GM12878 (cell line): ENCODE data around the gene LEUTX. TPM values are rescaled to one million over a fixed set of nuclear protein-coding genes. Genes with fewer than 3 reads are reported as not detected.
"Not testable (repeated sequence)": the region's sequence is repeated elsewhere in the genome, so short reads cannot be mapped to it uniquely, and the experiment has no call there.

Experiments
- ATAC-seq: fragments of 200-7000 bp; cut with Tn5 transposase; 3 replicates; pipeline ENCODE4 v1.9.1; 2020; ENCODE audit warnings: mild to moderate bottlenecking, moderate library complexity
- BruUV-seq: library from RNA; stranded (reverse); fragments of 400-500 nt; replicated peaks from 2 replicates; lab custom pipeline; 2021; lab: Mats Ljungman, UMichigan
- CTCF ChIA-PET: fragments of 300-600 bp; sonication (Branson Sonifier 250); formaldehyde crosslinking; extraction: SDS; loops from one replicate; lab custom pipeline; 2021; ENCODE audit warnings: inconsistent platforms; lab: Yijun Ruan, JAX
- POLR2A ChIA-PET: fragments of 350-600 bp; formaldehyde crosslinking; extraction: SDS; loops from one replicate; lab custom pipeline; 2021; ENCODE audit warnings: inconsistent platforms; lab: Charles Lee
- RAD21 ChIA-PET: fragments of 300-600 bp; sonication (Branson Sonifier 250); formaldehyde crosslinking; loops from one replicate; lab custom pipeline; 2023; ENCODE audit warnings: antibody characterized with exemption; ENCODE audit not compliant: unreplicated experiment; lab: Charles Lee
- SMC1A ChIA-PET: fragments of 300-600 bp; sonication (Branson Sonifier 250); formaldehyde crosslinking; loops from one replicate; lab custom pipeline; 2023; ENCODE audit not compliant: unreplicated experiment, uncharacterized antibody; lab: Charles Lee
- DNase-seq: peaks from one replicate; pipeline ENCODE4 v3.0.0-alpha.2; 2011; ENCODE audit warnings: low read depth, low spot score
- FAIRE-seq: peaks from 3 replicates; lab custom pipeline; 2011; peaks lifted over from hg19 to GRCh38; lab: Jason Lieb, UNC
- H2AFZ ChIP-seq: 2 replicates; pipeline ENCODE4 v1.6.0; 2011; ENCODE audit warnings: low read depth, low read length, control low read depth; ENCODE audit not compliant: control insufficient read depth
- H3K27ac ChIP-seq: 2 replicates; pipeline ENCODE4 v1.5.1; 2011; ENCODE audit warnings: control low read depth; ENCODE audit not compliant: control insufficient read depth, insufficient read depth
- H3K27me3 ChIP-seq, 2 experiments: replicated peaks in 1 of 2; 2 replicates each; pipeline versions ENCODE4 v1.6.0 to v1.6.1; 2011; ENCODE audit warnings: low read length in 1 of 2; ENCODE audit not compliant: control insufficient read depth in 2 of 2, insufficient read depth in 2 of 2
- H3K36me3 ChIP-seq, 2 experiments: 2 replicates each; pipeline ENCODE4 v1.5.1; 2011; ENCODE audit warnings: low read length in 1 of 2; ENCODE audit not compliant: control insufficient read depth in 2 of 2, insufficient read depth in 2 of 2
- H3K4me1 ChIP-seq: 2 replicates; pipeline ENCODE4 v1.6.1; 2011; ENCODE audit warnings: mild to moderate bottlenecking, low read length, moderate library complexity, mixed read lengths; ENCODE audit not compliant: control insufficient read depth, insufficient read depth
- H3K4me2 ChIP-seq: 2 replicates; pipeline ENCODE4 v1.6.0; 2011; ENCODE audit warnings: control low read depth; ENCODE audit not compliant: control insufficient read depth, insufficient read depth
- H3K4me3 ChIP-seq: fragments of 200-600 bp; sonication (generic); 2 replicates; pipeline ENCODE4 v1.5.1; 2016
- H3K79me2 ChIP-seq: 2 replicates; pipeline ENCODE4 v1.6.0; 2011; ENCODE audit warnings: low read length; ENCODE audit not compliant: control insufficient read depth, insufficient read depth
- H3K9ac ChIP-seq: 2 replicates; pipeline ENCODE4 v1.8.0; 2011; ENCODE audit warnings: low read length, control low read depth, mixed read lengths; ENCODE audit not compliant: control insufficient read depth, insufficient read depth
- H3K9me3 ChIP-seq: replicated peaks from 3 replicates; pipeline ENCODE4 v1.5.1; 2011; ENCODE audit warnings: mild to moderate bottlenecking, low read length; ENCODE audit not compliant: control insufficient read depth, insufficient read depth
- H4K20me1 ChIP-seq: 2 replicates; pipeline ENCODE4 v1.6.0; 2011; ENCODE audit not compliant: control insufficient read depth, insufficient read depth
- ATF3 ChIP-seq: IDR thresholded peaks from 2 replicates; pipeline ENCODE4 v1.6.1; 2011; ENCODE audit warnings: low read depth, mild to moderate bottlenecking, low read length, moderate library complexity, borderline replicate concordance; ENCODE audit errors: extremely low read depth
- CREM ChIP-seq: IDR thresholded peaks from 2 replicates; pipeline ENCODE4 v1.6.1; 2014; ENCODE audit warnings: antibody characterized with exemption, low read depth
- E2F4 ChIP-seq: IDR thresholded peaks from 2 replicates; pipeline ENCODE4 v1.6.1; 2012; ENCODE audit warnings: low read depth, low read length, improper control_type of control experiment
- HCFC1 ChIP-seq: fragments of 150-350 bp; IDR thresholded peaks from 2 replicates; pipeline ENCODE4 v1.6.1; 2014; ENCODE audit warnings: low read length
- MTA3 ChIP-seq: IDR thresholded peaks from 2 replicates; pipeline ENCODE4 v1.6.1; 2012; ENCODE audit warnings: low read length, inconsistent platforms, borderline replicate concordance
- RBBP5 ChIP-seq: fragments of 200-600 bp; sonication (generic); conservative IDR thresholded peaks from 2 replicates; pipeline ENCODE4 v1.6.1; 2016
- USF1 ChIP-seq: IDR thresholded peaks from 2 replicates; pipeline ENCODE4 v1.6.1; 2011; ENCODE audit warnings: borderline replicate concordance, low read depth, mild to moderate bottlenecking, moderate library complexity, mixed read lengths, low read length; ENCODE audit not compliant: insufficient read depth; ENCODE audit errors: extremely low read length
- ZBTB11 ChIP-seq: fragments of 450-650 bp; formaldehyde crosslinking; IDR thresholded peaks from 2 replicates; pipeline ENCODE4 v1.5.0; 2022; ENCODE audit warnings: mild to moderate bottlenecking, missing genetic modification characterization
- ZNF24 ChIP-seq: fragments of 450-650 bp; IDR thresholded peaks from 2 replicates; pipeline ENCODE4 v1.6.1; 2017; ENCODE audit warnings: antibody characterized with exemption, mild to moderate bottlenecking
- WGBS: methylation state at CpG from one replicate; pipeline ENCODE4 v1.1.6; 2016; ENCODE audit warnings: low lambda C conversion rate; ENCODE audit not compliant: insufficient replicate concordance, insufficient coverage; ENCODE audit errors: missing lambda C conversion rate; 5-methylcytosine and 5-hydroxymethylcytosine counted together
- in situ Hi-C: fragments of 300-500 bp; cut with MboI; formaldehyde crosslinking; loops from 9 replicates; pipeline ENCODE4 v1.14.3; 2018; ENCODE audit warnings: mixed read lengths
- intact Hi-C: fragments of 100-400 bp; cut with micrococcal nuclease; formaldehyde crosslinking; loops from one replicate; pipeline ENCODE4 v1.14.2; 2022; ENCODE audit not compliant: unreplicated experiment
- polyA plus RNA-seq, 11 experiments: library from polyadenylated mRNA; depleted of rRNA in 4 of 11; unstranded in 6 of 11; stranded (reverse) in 5 of 11; fragments of >200 nt; fragmentation: Nextera tagmentation in 4 of 11; fragmentation: Illumina TruSeq in 1 of 11; extraction: Ambion mirVana in 4 of 11; extraction: Trizol in 1 of 11; gene quantifications; 1 replicate in 1 of 11; 2 replicates in 10 of 11; pipeline versions ENCODE4 v1.2.1 to v1.2.3, GENCODE V29; 2011 to 2016; ENCODE audit warnings: inconsistent platforms in 2 of 11, missing spikeins in 2 of 11, low read depth in 1 of 11
- total RNA-seq, 4 experiments: library from RNA; depleted of rRNA in 3 of 4; stranded (reverse); fragments of >200 nt in 3 of 4; fragmentation: Illumina TruSeq in 1 of 4; extraction: Trizol in 1 of 4; gene quantifications; 2 replicates each; pipeline versions ENCODE4 v1.2.1 to v1.2.3, GENCODE V29; 2013 to 2021

The LEUTX gene
- total and polyA plus RNA-seq, 10 of the 15 experiments (the other 5 are each of a cell fraction or from before 2014, with no cell fraction given), result 0.29 to 0.46 (median 0.40) TPM; not detected in 4

- TF ChIP-seq USF1, result no peak
- TF ChIP-seq E2F4, result no peak
- TF ChIP-seq HCFC1, result no peak
- TF ChIP-seq MTA3, result no peak
- TF ChIP-seq ATF3, result no peak
- TF ChIP-seq ZNF24, result no peak
- no peak for TF ChIP-seq RBBP5
- TF ChIP-seq ZBTB11 (CRISPR knock-in tag), result no peak
- TF ChIP-seq CREM, result peak; percentile 40; the same call in 1 of the 2 replicates
Measured at GRCh38 chr19:39759457-39760184, 19.0 kb upstream of the LEUTX start (continued).

GRCh38 chr19:39761851-39762250 lies 16.8 kb upstream of the LEUTX start:
- H3K9me3 ChIP-seq, SMC1A ChIA-PET, in situ Hi-C loops, H2AFZ ChIP-seq, H3K27ac ChIP-seq, H3K79me2 ChIP-seq, FAIRE-seq, BruUV-seq, POLR2A ChIA-PET, H3K4me3 ChIP-seq, H3K27me3 ChIP-seq, intact Hi-C loops, DNase-seq, H3K36me3 ChIP-seq, ATAC-seq, H3K4me2 ChIP-seq, RAD21 ChIA-PET, H4K20me1 ChIP-seq, H3K9ac ChIP-seq: not testable (repeated sequence)
- peaks cover 22% of the 10 kb centered on the region for H3K4me1 ChIP-seq
- CTCF ChIA-PET, result interaction anchor here (1.1 kb wide), 1 partner anchor 82 kb away, joined by 6 read pairs; no protein-coding TSS in a partner anchor
- WGBS, result 92% methylated on average over 1 of the region's 1 CpG
